ENCODE measurements around the gene PRELID1.
"Not testable (repeated sequence)": the region's sequence is repeated elsewhere in the genome, so short reads cannot be mapped to it uniquely, and the experiment has no call there.

The PRELID1 gene

GRCh38 chr5:177300236-177300880 lies 3.2 kb upstream of the PRELID1 start:
- no peak for DNase-seq

DNA sequence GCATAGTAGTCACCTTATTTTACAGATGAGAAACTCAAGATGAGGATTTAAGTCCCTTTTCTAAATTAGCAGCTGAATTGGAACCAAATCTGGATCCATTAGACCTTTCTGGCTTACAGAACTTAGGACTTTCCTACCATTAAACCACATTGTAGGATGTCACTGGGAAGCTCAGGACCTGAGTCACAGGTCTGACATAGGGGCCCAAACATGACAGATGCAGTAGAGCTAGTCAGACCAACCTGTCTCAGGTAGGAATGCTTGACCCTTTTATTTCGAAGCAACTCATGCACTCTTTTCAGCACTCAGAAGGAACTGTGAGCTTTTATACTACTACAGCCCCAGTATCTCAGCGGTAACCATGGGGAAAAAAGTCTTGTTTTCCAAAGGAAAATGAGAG lies 2.6 kb upstream of the PRELID1 start:
- DNase-seq = no peak

- peak; percentile 98 for DNase-seq
Observed at GRCh38 chr5:177301503-177302165, 2.0 kb upstream of the PRELID1 start.

- DNase-seq = no peak
Observed at GRCh38 chr5:177302354-177303110, 1.1 kb upstream of the PRELID1 start.

- no peak for DNase-seq
Observed at GRCh38 chr5:177303925-177304391, 359 bp downstream of the PRELID1 start.

DNA sequence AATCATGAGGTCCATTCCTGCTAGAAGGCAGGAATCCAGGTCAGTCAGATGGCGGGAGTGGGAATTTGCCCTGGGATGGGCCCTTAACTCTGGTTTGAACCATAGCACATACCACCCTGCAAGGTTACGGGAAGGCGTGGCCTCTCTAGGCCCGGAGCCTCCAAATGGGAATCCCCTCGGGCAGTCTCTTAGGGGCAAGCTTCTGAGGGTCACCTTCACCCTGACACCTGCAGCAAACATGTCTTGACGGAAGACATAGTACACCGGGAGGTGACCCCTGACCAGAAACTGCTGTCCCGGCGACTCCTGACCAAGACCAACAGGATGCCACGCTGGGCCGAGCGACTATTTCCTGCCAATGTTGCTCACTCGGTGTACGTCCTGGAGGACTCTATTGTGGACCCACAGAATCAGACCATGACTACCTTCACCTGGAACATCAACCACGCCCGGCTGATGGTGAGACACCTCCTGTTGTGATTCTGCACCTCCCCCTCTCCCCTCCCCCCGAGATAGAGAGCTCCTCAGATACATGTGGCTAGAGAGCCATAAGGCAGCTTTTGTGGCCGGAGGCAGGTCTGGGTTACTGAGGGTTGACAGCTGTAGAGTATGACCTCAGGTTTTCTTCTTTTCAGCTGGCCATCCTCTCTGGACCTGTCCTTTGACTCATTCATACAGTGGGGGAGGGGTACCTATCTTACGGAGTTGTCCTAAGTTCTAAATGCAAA lies 957 bp downstream of the PRELID1 start:
- no peak for DNase-seq

GRCh38 chr5:177306103-177306640 lies 2.6 kb downstream of the PRELID1 start:
- not testable (repeated sequence) for DNase-seq

- DNase-seq = no peak
Observed at GRCh38 chr5:177306674-177307543, 3.3 kb downstream of the PRELID1 start.

DNA sequence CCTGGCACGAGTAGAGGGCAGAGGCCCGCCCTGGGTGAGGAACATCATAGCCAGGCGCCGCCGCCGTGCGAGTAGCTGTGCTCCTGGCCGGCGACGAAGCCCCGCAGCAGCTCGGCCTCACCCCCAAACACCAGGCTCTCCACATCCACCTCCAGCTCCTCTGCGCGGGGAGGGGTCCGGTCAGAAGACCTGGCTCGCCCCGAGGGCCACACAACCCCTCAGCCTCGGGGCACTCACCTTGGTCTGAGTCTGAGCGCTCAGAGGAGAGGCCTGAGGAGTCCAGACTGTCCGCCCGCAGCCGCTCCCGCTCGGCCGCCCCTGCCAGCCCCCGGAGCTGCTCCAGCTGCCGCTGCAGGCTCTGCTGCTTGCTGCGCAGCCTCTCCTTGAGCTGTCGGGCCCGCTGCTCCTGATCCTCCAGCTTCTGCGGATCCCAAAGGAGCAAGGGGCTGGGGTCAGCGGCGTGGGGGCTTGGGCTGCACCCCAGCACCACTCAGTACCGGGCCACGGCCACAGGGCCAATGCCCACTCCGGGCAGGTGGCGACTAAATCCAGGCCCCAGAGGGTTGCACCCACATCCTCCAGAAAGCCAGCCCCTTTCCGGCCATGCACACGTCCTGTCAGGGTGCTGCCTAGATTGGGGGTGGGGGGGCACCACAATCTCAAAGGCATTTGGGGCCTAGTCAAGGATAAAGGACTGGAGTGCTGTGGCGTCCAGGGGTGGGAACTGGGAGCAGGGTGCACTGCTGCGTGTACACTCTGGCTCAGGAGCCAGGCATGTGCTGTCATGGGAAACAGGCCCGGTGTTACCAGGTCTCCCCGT lies 4.2 kb downstream of the PRELID1 start:
- no peak for DNase-seq

DNA sequence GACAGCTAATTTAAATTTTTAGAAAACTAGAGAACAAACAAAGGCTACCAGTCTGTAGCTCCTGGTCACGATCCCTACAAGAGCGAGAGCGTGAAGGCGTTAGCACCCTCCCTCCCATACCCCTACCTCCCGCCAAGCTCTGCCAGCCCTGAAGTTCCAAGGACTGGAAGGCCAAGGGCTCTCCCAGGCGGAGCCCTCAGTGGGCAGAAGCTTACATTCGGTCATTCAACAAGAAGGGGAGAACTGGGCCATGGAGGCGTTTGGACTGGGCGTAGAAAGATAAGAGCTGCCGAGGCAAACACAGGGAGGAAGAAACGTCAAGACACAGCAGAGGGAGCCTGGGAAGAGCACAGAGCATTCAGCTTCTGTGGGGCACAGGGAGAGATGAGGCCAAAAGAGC lies 5.1 kb downstream of the PRELID1 start:
- DNase-seq = no peak

- peak; percentile 68 for DNase-seq
Observed at GRCh38 chr5:177309351-177310191, 6.0 kb downstream of the PRELID1 start.

DNA sequence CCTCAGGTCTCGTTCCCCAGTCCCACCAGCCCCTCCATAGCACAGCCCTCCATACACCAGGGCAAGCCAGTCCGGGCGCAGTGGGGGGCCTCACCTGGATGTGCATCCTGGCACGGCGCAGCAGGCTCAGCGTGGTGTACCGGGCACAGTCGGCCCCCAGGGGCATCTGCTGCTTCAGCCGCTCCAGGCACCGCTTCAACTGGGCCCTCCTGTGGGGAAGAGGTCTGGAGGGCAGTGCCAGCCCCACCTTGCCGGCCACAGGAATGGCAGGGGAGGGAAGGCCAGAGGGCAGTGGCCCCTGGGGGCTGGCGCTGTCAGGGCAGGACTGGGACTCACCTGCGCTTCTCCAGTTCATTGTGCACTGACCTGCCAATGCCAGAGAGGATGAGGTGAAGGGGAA lies 6.7 kb downstream of the PRELID1 start:
- no peak for DNase-seq

DNA sequence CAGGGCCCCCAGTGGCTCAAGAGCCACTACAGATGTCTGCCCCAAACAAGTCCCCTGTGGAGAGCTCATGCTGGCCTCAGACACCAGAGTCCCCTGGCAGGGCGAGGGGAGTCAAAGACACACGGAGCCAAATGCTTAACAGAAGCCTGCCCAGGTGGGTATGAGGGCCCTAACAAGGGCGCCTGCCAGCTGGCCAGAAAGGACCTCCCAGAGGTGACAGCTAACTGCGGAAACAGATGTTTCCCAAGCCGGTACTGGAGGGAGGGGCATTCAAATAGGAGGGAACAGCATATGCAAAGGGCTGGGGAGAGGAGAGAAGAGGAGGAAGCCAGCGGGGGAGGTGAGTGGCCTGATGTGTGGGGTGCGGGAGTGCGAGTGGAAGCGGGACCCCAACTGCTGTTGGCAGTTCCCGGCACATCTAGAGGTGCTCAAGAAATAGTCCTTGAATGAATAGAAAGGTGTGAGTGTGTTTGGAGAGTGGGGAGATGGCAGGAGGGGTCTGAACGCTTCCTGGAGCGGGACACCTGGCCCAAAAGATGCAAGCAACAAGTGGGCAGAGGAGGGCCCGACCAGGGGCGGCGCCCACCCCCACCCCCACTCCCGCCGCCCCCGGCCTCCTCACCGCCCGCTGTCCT lies 7.3 kb downstream of the PRELID1 start:
- peak; percentile 21 for DNase-seq

GRCh38 chr5:177311392-177311722 lies 7.8 kb downstream of the PRELID1 start:
- DNase-seq = no peak

DNA sequence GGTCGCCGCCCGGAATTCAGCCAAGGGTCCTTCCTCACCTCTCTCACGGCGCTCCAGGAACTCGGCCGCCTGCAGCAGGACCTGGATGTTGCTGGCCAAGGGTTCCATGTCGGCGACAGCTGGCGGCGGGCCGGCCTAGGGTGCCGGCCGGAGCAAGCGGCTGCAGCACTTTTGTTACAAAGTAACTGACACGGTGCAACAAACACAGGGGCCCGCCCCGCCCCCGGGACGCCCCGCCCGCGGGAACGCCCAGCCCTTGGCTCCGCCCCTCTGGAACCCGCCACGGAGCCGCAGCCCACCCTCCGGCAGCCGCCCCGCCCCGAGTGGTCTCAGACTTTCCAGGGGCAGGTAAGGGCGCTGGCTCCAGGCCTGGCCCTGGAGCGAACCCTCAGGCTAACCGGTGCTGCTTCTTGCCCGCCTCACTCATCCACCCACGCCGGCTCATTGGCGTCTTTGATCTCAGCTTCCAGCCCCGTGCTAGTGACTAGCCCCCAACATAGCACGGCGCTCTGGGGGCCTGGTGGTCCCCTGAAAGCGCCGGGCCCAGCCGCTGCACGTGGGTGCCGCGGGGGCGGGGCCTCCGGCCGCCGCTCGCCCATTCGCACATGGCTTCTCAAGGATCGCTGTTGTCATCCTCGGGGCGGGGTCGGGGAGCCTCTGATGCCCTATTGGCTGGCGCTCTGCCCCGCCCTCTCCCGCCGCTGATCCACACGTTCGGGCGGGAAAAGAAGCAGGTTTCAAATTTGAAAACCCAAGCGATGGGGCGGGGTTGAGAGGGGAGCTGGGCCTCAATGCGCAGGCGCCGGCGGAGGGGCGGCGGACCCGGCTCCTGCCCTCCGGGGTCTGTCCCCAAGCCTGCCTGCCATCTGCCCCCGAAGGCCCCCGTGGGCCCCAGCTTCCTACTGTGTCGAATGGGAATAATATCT lies 8.4 kb downstream of the PRELID1 start, which contains the start of gene MXD3:
Gene MXD3, minus strand, starts transcription at position 176 of the 926 bp plus-strand sequence. Its CDS starts 68 bp downstream, at position 108.
- DNase-seq = peak; percentile 92

DNA sequence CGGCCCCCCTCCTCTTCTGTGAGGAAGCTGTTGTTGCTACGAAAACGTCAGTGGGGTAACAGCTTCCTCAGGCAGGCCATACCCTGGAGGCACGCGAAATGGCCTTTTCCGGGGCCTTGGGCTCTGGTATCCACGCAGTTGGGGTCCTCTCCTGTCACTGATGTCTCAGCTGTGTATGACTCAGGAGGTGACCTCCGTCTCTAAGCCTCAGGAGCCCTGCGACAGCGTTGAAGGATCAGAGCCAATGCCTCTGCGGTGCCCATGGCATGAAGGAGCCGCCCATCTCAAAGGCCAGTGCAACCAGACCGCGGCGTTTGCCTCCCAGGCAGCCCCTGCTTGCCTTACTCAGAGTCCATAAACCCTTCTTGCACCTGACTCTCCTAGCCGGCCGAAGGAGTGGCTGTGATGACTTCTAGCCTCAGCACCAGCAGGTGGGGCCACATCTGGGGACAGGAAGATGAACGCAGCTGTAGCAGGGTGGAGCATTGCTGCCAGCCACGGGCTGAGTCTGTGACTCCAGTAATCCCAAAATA lies 9.1 kb downstream of the PRELID1 start:
- no peak for DNase-seq

GRCh38 chr5:177313561-177314259 lies 10.1 kb downstream of the PRELID1 start:
- DNase-seq = no peak

Data from NCI-H2029 treated with DMSO at 0.1 percent for 48 hours (cell line).